ENCODE measurements around the gene SELPLG.
"Not testable (repeated sequence)": the region's sequence is repeated elsewhere in the genome, so short reads cannot be mapped to it uniquely, and the experiment has no call there.

The SELPLG gene

GRCh38 chr12:108592033-108592909 is 41.4 kb downstream of the SELPLG start:
- H3K4me3 ChIP-seq (ENCODE audit: low read depth, low read length): no peak overlapping the region
- no peak for DNase-seq (ENCODE audit: low read depth)
- no peak for TF ChIP-seq CTCF (IDR thresholded peaks at IDR 0.05; ENCODE audit: control insufficient read depth, extremely low read depth, insufficient read depth)

- no peak overlapping the region for H3K4me3 ChIP-seq (ENCODE audit: low read depth, low read length)
- DNase-seq (ENCODE audit: low read depth): no peak
- TF ChIP-seq CTCF (IDR thresholded peaks at IDR 0.05; ENCODE audit: control insufficient read depth, extremely low read depth, insufficient read depth): no peak
Measured at GRCh38 chr12:108591267-108591980, 42.3 kb downstream of the SELPLG start.

GRCh38 chr12:108590463-108590862 is 43.2 kb downstream of the SELPLG start:
- H3K4me3 ChIP-seq (ENCODE audit: low read depth, low read length); DNase-seq (ENCODE audit: low read depth): not testable (repeated sequence)

- no peak for TF ChIP-seq CTCF (IDR thresholded peaks at IDR 0.05; ENCODE audit: control insufficient read depth, extremely low read depth, insufficient read depth)
- no peak for DNase-seq (ENCODE audit: low read depth)
- no peak overlapping the region for H3K4me3 ChIP-seq (ENCODE audit: low read depth, low read length)
Measured at GRCh38 chr12:108589840-108590229, 43.9 kb downstream of the SELPLG start.

- H3K4me3 ChIP-seq (ENCODE audit: low read depth, low read length): no peak overlapping the region
- DNase-seq (ENCODE audit: low read depth): no peak
- TF ChIP-seq CTCF (IDR thresholded peaks at IDR 0.05; ENCODE audit: control insufficient read depth, extremely low read depth, insufficient read depth): no peak
Measured at GRCh38 chr12:108589028-108589839, 44.5 kb downstream of the SELPLG start.

GRCh38 chr12:108587826-108588225 is 45.9 kb downstream of the SELPLG start:
- DNase-seq (ENCODE audit: low read depth): no peak
- no peak overlapping the region for H3K4me3 ChIP-seq (ENCODE audit: low read depth, low read length)
- no peak for TF ChIP-seq CTCF (IDR thresholded peaks at IDR 0.05; ENCODE audit: control insufficient read depth, extremely low read depth, insufficient read depth)

- H3K4me3 ChIP-seq (ENCODE audit: low read depth, low read length): no peak overlapping the region
- TF ChIP-seq CTCF (IDR thresholded peaks at IDR 0.05; ENCODE audit: control insufficient read depth, extremely low read depth, insufficient read depth): no peak
- DNase-seq (ENCODE audit: low read depth): no peak
Measured at GRCh38 chr12:108586306-108586705, 47.4 kb downstream of the SELPLG start.
